GM19438 (cell line): ENCODE results near the gene FLRT2.

Source experiments
- ATAC-seq: cut with Tn5 transposase; IDR thresholded peaks from one replicate; pipeline ENCODE4 v1.9.1; 2021; ENCODE audit warnings: low read depth; ENCODE audit not compliant: unreplicated experiment

Gene FLRT2

GRCh38 chr14:85625925-85626585, 96.1 kb downstream of the FLRT2 start:
- no peak for ATAC-seq

- ATAC-seq: no peak
Observed at GRCh38 chr14:85634205-85634604, 104.3 kb downstream of the FLRT2 start.

- ATAC-seq: no peak
Observed at GRCh38 chr14:85644211-85644610, 114.3 kb downstream of the FLRT2 start.

- ATAC-seq: no peak
Observed at GRCh38 chr14:85653029-85653428, 123.1 kb downstream of the FLRT2 start.

- no peak for ATAC-seq
Observed at GRCh38 chr14:85660243-85660922, 130.4 kb downstream of the FLRT2 start.

GRCh38 chr14:85662096-85662495, 132.2 kb downstream of the FLRT2 start:
- ATAC-seq: no peak

- no peak for ATAC-seq
Observed at GRCh38 chr14:85663256-85663655, 133.3 kb downstream of the FLRT2 start.

- ATAC-seq: no peak
Observed at GRCh38 chr14:85663667-85664066, 133.7 kb downstream of the FLRT2 start.

- no peak for ATAC-seq
Observed at GRCh38 chr14:85675957-85676356, 146.0 kb downstream of the FLRT2 start.

- ATAC-seq: no peak
Observed at GRCh38 chr14:85686908-85687307, 157.0 kb downstream of the FLRT2 start.

- ATAC-seq: no peak
Observed at GRCh38 chr14:85687456-85687855, 157.5 kb downstream of the FLRT2 start.

GRCh38 chr14:85688006-85688405, 158.1 kb downstream of the FLRT2 start:
- ATAC-seq: no peak

- ATAC-seq: no peak
Observed at GRCh38 chr14:85695300-85695699, 165.4 kb downstream of the FLRT2 start.

GRCh38 chr14:85701116-85701515, 171.2 kb downstream of the FLRT2 start:
- no peak for ATAC-seq

- no peak for ATAC-seq
Observed at GRCh38 chr14:85701763-85702162, 171.8 kb downstream of the FLRT2 start.

GRCh38 chr14:85702191-85702590, 172.2 kb downstream of the FLRT2 start:
- ATAC-seq: no peak

- no peak for ATAC-seq
Observed at GRCh38 chr14:85702997-85703396, 173.1 kb downstream of the FLRT2 start.
